Upper lobe of left lung (tissue), 6 donors: Measurements from ENCODE around the gene TMEM218. TPM values are rescaled to one million over a fixed set of nuclear protein-coding genes. Genes with fewer than 3 reads are reported as not detected.
A peak's percentile ranks its signal among the peaks of the same experiment; 100 is the strongest.

Source experiments
- ATAC-seq, 2 donors: fragments of 200-7000 bp; cut with Tn5 transposase; one replicate each; pipeline ENCODE4 v1.9.1; 2022; ENCODE audit warnings: mild to moderate bottlenecking in 2 of 2, moderate library complexity in 2 of 2; ENCODE audit not compliant: low FRiP score in 2 of 2
- DNase-seq, 2 donors: peaks; one replicate each; pipeline ENCODE4 v3.0.0-alpha.2; 2019 to 2020
- H3K27ac ChIP-seq, 4 donors: fragments of 200-600 bp; sonication (generic); one replicate each; pipeline ENCODE4 v1.5.1; 2016 to 2019
- H3K27me3 ChIP-seq, 4 donors: fragments of 200-600 bp; sonication (generic); one replicate each; pipeline ENCODE4 v1.5.1; 2017 to 2019
- H3K36me3 ChIP-seq, 4 donors: fragments of 200-600 bp; sonication (generic); one replicate each; pipeline ENCODE4 v1.5.1; 2016 to 2019
- H3K4me1 ChIP-seq, 4 donors: fragments of 200-600 bp; sonication (generic); one replicate each; pipeline ENCODE4 v1.5.1; 2018 to 2019
- H3K4me3 ChIP-seq, 4 donors: fragments of 200-600 bp; sonication (generic); one replicate each; pipeline ENCODE4 v1.5.1; 2017 to 2019; ENCODE audit warnings: mild to moderate bottlenecking in 2 of 4, moderate library complexity in 1 of 4
- H3K9me3 ChIP-seq, 4 donors: fragments of 200-600 bp; sonication (generic); one replicate each; pipeline ENCODE4 v1.5.1; 2018 to 2019
- CTCF ChIP-seq, 6 experiments: fragments of 450-650 bp in 4 of 6; fragments of 200-600 bp in 2 of 6; sonication (generic) in 2 of 6; IDR thresholded peaks; one replicate each; pipeline ENCODE4 v1.5.1; 2016 to 2019; ENCODE audit warnings: antibody characterized with exemption in 6 of 6
- EP300 ChIP-seq, 4 donors: sonication (generic); formaldehyde crosslinking; IDR thresholded peaks; one replicate each; pipeline ENCODE4 v1.5.1; 2017; ENCODE audit warnings: antibody characterized with exemption in 4 of 4, control low read depth in 2 of 4
- POLR2A ChIP-seq, 4 donors: fragments of 450-650 bp; IDR thresholded peaks; one replicate each; pipeline ENCODE4 v1.5.1; 2016 to 2017; ENCODE audit warnings: antibody characterized with exemption in 4 of 4, mild to moderate bottlenecking in 2 of 4
- POLR2AphosphoS5 ChIP-seq, 2 donors: sonication (generic); formaldehyde crosslinking; IDR thresholded peaks; one replicate each; pipeline ENCODE4 v1.5.1; 2017; ENCODE audit warnings: antibody characterized with exemption in 2 of 2
- WGBS, 2 donors: methylation state at CpG; one replicate each; pipeline ENCODE4 v1.1.5; 2017 to 2018; 5-methylcytosine and 5-hydroxymethylcytosine counted together
- total RNA-seq, 6 donors: library from RNA; depleted of rRNA in 4 of 6; stranded (reverse); fragments of >200 nt in 4 of 6; gene quantifications; one replicate each; pipeline versions ENCODE4 v1.1.0 to v1.2.1, GENCODE V29; 2016 to 2021
- donor health status: DM: no; HTN: no; CAD: no; lungs with moderate emphysema.
- donor health status: DM: no; HTN: yes; CAD: no; lungs with severe emphysema.

TMEM218 gene
- total RNA-seq, 6 donors from 2014 or later = 11.1 to 25.1 (median 17.3) TPM

- no peaks in the 10 kb centered on the region for H3K36me3 ChIP-seq
- TF ChIP-seq POLR2AphosphoS5 (IDR thresholded peaks at IDR 0.05) (no peak), POLR2A (IDR thresholded peaks at IDR 0.05) (no peak), CTCF (IDR thresholded peaks at IDR 0.05) (no peak), EP300 (IDR thresholded peaks at IDR 0.05) (no peak)
- no peak overlapping the region for H3K4me3 ChIP-seq
- no peak for DNase-seq
- no peaks in the 10 kb centered on the region for H3K9me3 ChIP-seq
- no peak for ATAC-seq
- WGBS, 2 donors = 88 to 94% methylated on average over 12 of the region's 12 CpGs
- no peak overlapping the region for H3K27ac ChIP-seq
- no peaks in the 10 kb centered on the region for H3K4me1 ChIP-seq
- H3K27me3 ChIP-seq = no peaks in the 10 kb centered on the region
Observed at GRCh38 chr11:125080531-125080911, 30.9 kb downstream of the TMEM218 start.

- DNase-seq (no peak), ATAC-seq (no peak)
- 90 to 96% methylated on average over 9 to 12 of the region's 12 CpGs for WGBS, 2 donors
Observed at GRCh38 chr11:125079878-125080530, 31.4 kb downstream of the TMEM218 start.

GRCh38 chr11:125079151-125079877 is 32.1 kb downstream of the TMEM218 start:
- Histone ChIP-seq H3K4me3 (no peak overlapping the region), H3K36me3 (no peaks in the 10 kb centered on the region), H3K27me3 (no peaks in the 10 kb centered on the region), H3K4me1 (no peaks in the 10 kb centered on the region), H3K27ac (no peak overlapping the region), H3K9me3 (no peaks in the 10 kb centered on the region)
- peak in 1 of 2 donors; percentile 22 for ATAC-seq
- DNase-seq = no peak
- WGBS, 2 donors = 82 to 87% methylated on average over 15 to 18 of the region's 18 CpGs
- TF ChIP-seq POLR2AphosphoS5 (IDR thresholded peaks at IDR 0.05) = no peak
- TF ChIP-seq EP300 (IDR thresholded peaks at IDR 0.05) = no peak

More at GRCh38 chr11:125079878-125080530, 31.4 kb downstream of the TMEM218 start:
- H3K9me3 ChIP-seq = no peaks in the 10 kb centered on the region
- H3K27me3 ChIP-seq = no peaks in the 10 kb centered on the region
- TF ChIP-seq POLR2AphosphoS5 (IDR thresholded peaks at IDR 0.05) (no peak), CTCF (IDR thresholded peaks at IDR 0.05) (no peak)
- no peak overlapping the region for H3K4me3 ChIP-seq
- no peaks in the 10 kb centered on the region for H3K4me1 ChIP-seq
- no peaks in the 10 kb centered on the region for H3K36me3 ChIP-seq
- H3K27ac ChIP-seq = no peak overlapping the region

GRCh38 chr11:125078516-125079140 is 32.8 kb downstream of the TMEM218 start:
- DNase-seq = no peak
- no peak for TF ChIP-seq EP300 (IDR thresholded peaks at IDR 0.05)
- TF ChIP-seq CTCF (IDR thresholded peaks at IDR 0.05) = no peak
- TF ChIP-seq POLR2AphosphoS5 (IDR thresholded peaks at IDR 0.05) = no peak
- no peak for TF ChIP-seq POLR2A (IDR thresholded peaks at IDR 0.05)
- no peak for ATAC-seq
- WGBS, 2 donors = 89 to 92% methylated on average over 14 of the region's 14 CpGs
- H3K27me3 ChIP-seq = no peaks in the 10 kb centered on the region
- H3K27ac ChIP-seq = no peak overlapping the region
- H3K4me1 ChIP-seq = no peaks in the 10 kb centered on the region
- no peaks in the 10 kb centered on the region for H3K9me3 ChIP-seq
- H3K4me3 ChIP-seq = no peak overlapping the region
- H3K36me3 ChIP-seq = no peaks in the 10 kb centered on the region

- Histone ChIP-seq H3K27me3 (no peaks in the 10 kb centered on the region), H3K4me1 (no peaks in the 10 kb centered on the region), H3K36me3 (no peaks in the 10 kb centered on the region), H3K4me3 (no peak overlapping the region), H3K9me3 (no peaks in the 10 kb centered on the region), H3K27ac (no peak overlapping the region)
- no peak for TF ChIP-seq POLR2A (IDR thresholded peaks at IDR 0.05)
- TF ChIP-seq CTCF (IDR thresholded peaks at IDR 0.05) = no peak
- TF ChIP-seq POLR2AphosphoS5 (IDR thresholded peaks at IDR 0.05) = no peak
- TF ChIP-seq EP300 (IDR thresholded peaks at IDR 0.05) = no peak
- 90 to 97% methylated on average over 11 of the region's 11 CpGs for WGBS, 2 donors
- no peak for DNase-seq
- no peak for ATAC-seq
Observed at GRCh38 chr11:125078016-125078415, 33.4 kb downstream of the TMEM218 start.
